HepG2 (cell line): ENCODE data around the gene GRIK4. TPM values are rescaled to one million over a fixed set of nuclear protein-coding genes. Genes with fewer than 3 reads are reported as not detected.

Source experiments
- CCAR2 ChIP-seq: fragments of 200-400 bp; formaldehyde crosslinking; optimal IDR thresholded peaks from 2 replicates; pipeline ENCODE3; 2018; ENCODE audit warnings: low read depth, mild to moderate bottlenecking, low read length, moderate library complexity
- FOSL2 ChIP-seq: sonication (generic); formaldehyde crosslinking; IDR thresholded peaks from 2 replicates; pipeline ENCODE4 v1.4.0; 2020; ENCODE audit warnings: missing genetic modification reagents
- FOXA1 ChIP-seq, 2 experiments: fragments of 450-650 bp in 1 of 2; sonication (generic) in 1 of 2; formaldehyde crosslinking in 1 of 2; IDR thresholded peaks; 2 replicates each; pipeline versions ENCODE4 v1.4.0 to v1.6.1; 2016 to 2020; ENCODE audit warnings: missing genetic modification reagents in 1 of 2
- HNF4G ChIP-seq, 2 experiments: sonication (generic) in 1 of 2; formaldehyde crosslinking in 1 of 2; IDR thresholded peaks; 2 replicates each; pipeline versions ENCODE4 v1.4.0 to v1.6.1; 2011 to 2020; ENCODE audit warnings: borderline replicate concordance in 2 of 2, low read depth in 2 of 2, mild to moderate bottlenecking in 2 of 2, low read length in 1 of 2, missing genetic modification reagents in 1 of 2, moderate library complexity in 1 of 2
- NR2C2 ChIP-seq: sonication (generic); formaldehyde crosslinking; IDR thresholded peaks from 2 replicates; pipeline ENCODE4 v1.4.0; 2020; ENCODE audit warnings: missing genetic modification reagents, mild to moderate bottlenecking, moderate library complexity, borderline replicate concordance
- NR2F6 ChIP-seq, 2 experiments: IDR thresholded peaks; 2 replicates each; pipeline ENCODE4 v1.6.1; 2016; ENCODE audit warnings: antibody characterized with exemption in 1 of 2, mild to moderate bottlenecking in 1 of 2
- PAX8 ChIP-seq: sonication (generic); formaldehyde crosslinking; IDR thresholded peaks from 2 replicates; pipeline ENCODE4 v1.8.0; 2022; ENCODE audit warnings: mild to moderate bottlenecking, missing genetic modification reagents, borderline replicate concordance
- PAXIP1 ChIP-seq: sonication (generic); formaldehyde crosslinking; conservative IDR thresholded peaks from 2 replicates; pipeline ENCODE4 v1.4.0; 2020; ENCODE audit warnings: mild to moderate bottlenecking, missing genetic modification reagents, moderate library complexity
- PPARG ChIP-seq: conservative IDR thresholded peaks from 2 replicates; pipeline ENCODE4 v1.6.1; 2016; ENCODE audit warnings: missing biosample characterization, missing genetic modification reagents
- ZMYM2 ChIP-seq: sonication (generic); formaldehyde crosslinking; IDR thresholded peaks from 2 replicates; pipeline ENCODE4 v1.8.0; 2022; ENCODE audit warnings: mild to moderate bottlenecking, missing genetic modification reagents
- ZNF768 ChIP-seq: sonication (generic); formaldehyde crosslinking; IDR thresholded peaks from 2 replicates; pipeline ENCODE4 v1.4.0; 2020; ENCODE audit warnings: missing genetic modification reagents
- polyA plus RNA-seq, 8 experiments: library from polyadenylated mRNA; depleted of rRNA in 3 of 8; stranded (reverse) in 7 of 8; unstranded in 1 of 8; fragments of >200 nt; fragmentation: Illumina TruSeq in 4 of 8; extraction: Trizol in 4 of 8; gene quantifications; 2 replicates each; pipeline versions ENCODE4 v1.2.1 to v1.2.3, GENCODE V29; 2011 to 2016; ENCODE audit warnings: low read depth in 4 of 8, missing spikeins in 1 of 8, mixed read lengths in 1 of 8; ENCODE audit not compliant: insufficient read depth in 1 of 8
- total RNA-seq, 5 experiments: library from RNA; depleted of rRNA; stranded (reverse); fragments of >200 nt; fragmentation: Illumina TruSeq; extraction: Trizol; gene quantifications; 2 replicates each; pipeline ENCODE4 v1.2.3, GENCODE V29; 2016; ENCODE audit warnings: low read depth in 1 of 5

The GRIK4 gene
- total and polyA plus RNA-seq, 2 of the 13 experiments (the other 11 are each of a cell fraction or from before 2014, with no cell fraction given) = 0.04 to 0.07 TPM

- TF ChIP-seq PAX8 (CRISPR knock-in tag) = no peak
- TF ChIP-seq FOSL2 (CRISPR knock-in tag) = peak; percentile 75
- peak; percentile 71 for TF ChIP-seq PAXIP1 (CRISPR knock-in tag)
- peak; percentile 75; the same call in 1 of the 2 replicates for TF ChIP-seq ZNF768 (CRISPR knock-in tag)
- TF ChIP-seq NR2C2 (CRISPR knock-in tag) = no peak
- no peak for TF ChIP-seq FOXA1 (IDR thresholded peaks at IDR 0.05)
- TF ChIP-seq FOXA1 (CRISPR knock-in tag; IDR thresholded peaks at IDR 0.05) = 0 out of 2 replicates have a peak, but pooled peaks have one; percentile 22
- no peak for TF ChIP-seq PPARG
- TF ChIP-seq CCAR2 = no peak
- TF ChIP-seq NR2F6 (IDR thresholded peaks at IDR 0.05) = peak; percentile 74
- TF ChIP-seq NR2F6 (CRISPR knock-in tag; IDR thresholded peaks at IDR 0.05) = 0 out of 2 replicates have a peak, but pooled peaks have one; percentile 28
- TF ChIP-seq ZMYM2 (CRISPR knock-in tag) = no peak
- TF ChIP-seq HNF4G (IDR thresholded peaks at IDR 0.05; ENCODE audit: borderline replicate concordance, low read depth, low read length) = peak; percentile 15; the same call in 1 of the 2 replicates
- no peak for TF ChIP-seq HNF4G (CRISPR knock-in tag; IDR thresholded peaks at IDR 0.05; ENCODE audit: borderline replicate concordance, low read depth)
Observed at GRCh38 chr11:120839201-120839600, 327.7 kb downstream of the GRIK4 start (continued).
